Ishikawa (cell line): ENCODE data around the gene FBXL17.

ENCODE experiments used
- CEBPB ChIP-seq: IDR thresholded peaks from 2 replicates; pipeline ENCODE4 v1.6.1; 2012
- CREB1 ChIP-seq: IDR thresholded peaks from 2 replicates; pipeline ENCODE4 v1.6.1; 2012; ENCODE audit warnings: low read depth
- EGR1 ChIP-seq: IDR thresholded peaks from 2 replicates; pipeline ENCODE4 v1.6.1; 2012
- EP300 ChIP-seq: IDR thresholded peaks from 2 replicates; pipeline ENCODE4 v1.6.1; 2012; ENCODE audit warnings: borderline replicate concordance
- FOXM1 ChIP-seq: IDR thresholded peaks from 2 replicates; pipeline ENCODE4 v1.6.1; 2012; ENCODE audit warnings: low read depth, borderline replicate concordance
- NFIC ChIP-seq: IDR thresholded peaks from 2 replicates; pipeline ENCODE4 v1.6.1; 2012
- RAD21 ChIP-seq: IDR thresholded peaks from 2 replicates; pipeline ENCODE4 v1.6.1; 2012; ENCODE audit warnings: low read depth
- REST ChIP-seq: IDR thresholded peaks from 2 replicates; pipeline ENCODE4 v1.6.1; 2012; ENCODE audit warnings: low read depth, mild to moderate bottlenecking
- TAF1 ChIP-seq: IDR thresholded peaks from 2 replicates; pipeline ENCODE4 v1.6.1; 2012; ENCODE audit warnings: low read depth, mild to moderate bottlenecking
- TCF12 ChIP-seq: IDR thresholded peaks from 2 replicates; pipeline ENCODE4 v1.6.1; 2012; ENCODE audit warnings: low read depth
- TEAD4 ChIP-seq: IDR thresholded peaks from 2 replicates; pipeline ENCODE4 v1.6.1; 2012
- USF1 ChIP-seq: IDR thresholded peaks from 2 replicates; pipeline ENCODE4 v1.6.1; 2012
- YY1 ChIP-seq: IDR thresholded peaks from 2 replicates; pipeline ENCODE4 v1.6.1; 2012; ENCODE audit warnings: low read depth
- ZBTB7A ChIP-seq: IDR thresholded peaks from 2 replicates; pipeline ENCODE4 v1.6.1; 2012; ENCODE audit warnings: low read depth
- TF ChIP-seq, protein P1 (sequence below): IDR thresholded peaks from 2 replicates; pipeline ENCODE4 v1.6.1; 2012

The FBXL17 gene

GRCh38 chr5:107835096-107835495, 546.8 kb downstream of the FBXL17 start:
- no peak for TF ChIP-seq EGR1
- TF ChIP-seq TCF12: no peak
- no peak for TF ChIP-seq TAF1
- TF ChIP-seq, protein P1, sequence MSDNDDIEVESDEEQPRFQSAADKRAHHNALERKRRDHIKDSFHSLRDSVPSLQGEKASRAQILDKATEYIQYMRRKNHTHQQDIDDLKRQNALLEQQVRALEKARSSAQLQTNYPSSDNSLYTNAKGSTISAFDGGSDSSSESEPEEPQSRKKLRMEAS: no peak
- no peak for TF ChIP-seq TEAD4
- TF ChIP-seq YY1: no peak
- no peak for TF ChIP-seq ZBTB7A
- no peak for TF ChIP-seq USF1
- TF ChIP-seq CEBPB: no peak
- no peak for TF ChIP-seq FOXM1
- no peak for TF ChIP-seq NFIC
- TF ChIP-seq CREB1: no peak
- TF ChIP-seq REST: no peak
- TF ChIP-seq RAD21: no peak

- no peak for TF ChIP-seq USF1
- TF ChIP-seq FOXM1: no peak
- TF ChIP-seq TAF1: no peak
- no peak for TF ChIP-seq ZBTB7A
- no peak for TF ChIP-seq NFIC
- TF ChIP-seq EGR1: no peak
- no peak for TF ChIP-seq CEBPB
These were observed 549.2 kb downstream of the FBXL17 start for GRCh38 chr5:107832746-107833145.

DNA sequence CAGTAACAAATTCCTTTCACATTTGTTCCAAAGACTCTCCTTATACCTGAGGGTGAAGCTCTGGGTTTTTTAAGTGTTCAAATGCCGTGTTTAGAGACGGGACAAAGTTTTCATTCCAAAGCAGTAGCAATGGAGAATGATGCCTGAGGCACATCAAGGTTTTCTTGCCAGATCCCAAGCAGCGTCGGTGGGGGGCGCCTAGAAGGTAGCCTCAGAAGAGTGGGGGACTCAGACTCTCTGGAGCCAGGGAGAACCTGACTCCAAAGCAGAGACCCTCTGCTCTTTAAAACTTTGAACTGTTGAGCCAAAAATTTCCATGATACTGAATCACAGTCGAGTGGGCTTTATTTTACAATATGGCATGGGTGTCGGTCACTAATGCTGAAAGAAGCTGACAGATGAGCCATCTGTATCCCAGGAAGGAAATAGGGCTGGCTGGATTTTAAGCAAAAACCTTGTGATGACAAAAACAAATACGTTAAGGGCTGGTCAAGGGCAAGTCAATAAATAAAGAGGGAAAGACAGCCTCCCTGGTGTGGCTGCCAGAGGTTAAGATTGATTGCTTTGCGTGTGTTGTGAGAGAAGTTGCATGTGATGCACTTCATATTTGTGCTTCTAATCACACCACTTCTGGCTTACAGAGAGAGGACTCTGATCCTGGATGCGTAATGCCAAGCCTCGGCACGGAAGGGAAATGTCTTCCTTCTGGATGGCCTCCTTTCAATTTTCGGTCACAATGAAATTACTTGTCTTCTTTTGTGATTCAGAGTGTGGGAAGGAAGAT, 550.1 kb downstream of the FBXL17 start:
- TF ChIP-seq NFIC: no peak
- no peak for TF ChIP-seq CREB1
- no peak for TF ChIP-seq REST
- TF ChIP-seq FOXM1: no peak
- no peak for TF ChIP-seq YY1
- TF ChIP-seq TEAD4: no peak
- no peak for TF ChIP-seq CEBPB
- TF ChIP-seq, protein P1: no peak
- TF ChIP-seq USF1: no peak

DNA sequence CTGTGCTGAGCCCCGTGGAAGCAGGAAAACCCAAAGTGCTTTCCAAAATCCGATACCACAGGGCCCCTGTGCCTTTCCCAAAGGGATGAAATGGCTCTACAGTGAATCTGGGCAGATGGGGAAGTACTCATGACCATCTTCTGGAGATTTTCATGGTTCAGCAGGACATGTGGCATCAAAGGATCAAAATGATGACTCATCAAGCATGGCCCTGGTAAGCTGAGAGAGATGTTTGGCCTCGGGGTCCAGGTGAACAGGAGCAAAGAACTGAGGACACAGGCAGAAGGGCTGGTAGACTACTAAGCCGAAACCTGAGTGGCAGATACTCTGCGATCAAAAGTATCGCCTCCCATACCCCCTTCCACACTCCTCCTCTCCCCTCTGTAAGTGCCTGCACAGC, 551.1 kb downstream of the FBXL17 start:
- TF ChIP-seq EGR1 (no peak), CEBPB (no peak), NFIC (no peak), ZBTB7A (no peak), EP300 (no peak), TAF1 (no peak), CREB1 (no peak), USF1 (no peak), TCF12 (no peak), TEAD4 (no peak), RAD21 (no peak), YY1 (no peak)

GRCh38 chr5:107826311-107827000, 555.4 kb downstream of the FBXL17 start:
- no peak for TF ChIP-seq TAF1
- peak; percentile 47 for TF ChIP-seq TEAD4
